LNCAP (cell line): Measurements from ENCODE around the gene MSRB1.

Source experiments
- CTCF ChIP-seq: fragments of 450-650 bp; IDR thresholded peaks from 2 replicates; pipeline ENCODE4 v1.5.1; 2017; ENCODE audit warnings: mild to moderate bottlenecking

The MSRB1 gene

GRCh38 chr16:1908983-1909382 is 34.0 kb downstream of the MSRB1 start:
- TF ChIP-seq CTCF: no peak

- no peak for TF ChIP-seq CTCF
These were observed 34.8 kb downstream of the MSRB1 start for GRCh38 chr16:1908184-1908583.

- no peak for TF ChIP-seq CTCF
These were observed 35.7 kb downstream of the MSRB1 start for GRCh38 chr16:1907226-1907860.

GRCh38 chr16:1906846-1907165 is 36.2 kb downstream of the MSRB1 start:
- no peak for TF ChIP-seq CTCF

GRCh38 chr16:1906055-1906845 is 36.7 kb downstream of the MSRB1 start:
- TF ChIP-seq CTCF: no peak

- no peak for TF ChIP-seq CTCF
These were observed 38.9 kb downstream of the MSRB1 start for GRCh38 chr16:1903845-1904840.

GRCh38 chr16:1903220-1903574 is 39.8 kb downstream of the MSRB1 start:
- TF ChIP-seq CTCF: no peak
